Naive thymus-derived CD4-positive, alpha-beta T cell (primary cell): ENCODE data around the gene COL4A5. TPM values are rescaled to one million over a fixed set of nuclear protein-coding genes. Genes with fewer than 3 reads are reported as not detected.

Experiments
- ATAC-seq: fragments of 150-1000 bp; cut with Tn5 transposase; 2 replicates; pipeline ENCODE4 v1.10.0; 2021; ENCODE audit warnings: mild to moderate bottlenecking, moderate library complexity
- CTCF ChIA-PET: fragments of 350-600 bp; sonication (Branson Sonifier 250); formaldehyde crosslinking; loops from one replicate; lab custom pipeline; 2021; ENCODE audit warnings: antibody characterized with exemption; lab: Charles Lee
- POLR2A ChIA-PET: fragments of 350-600 bp; sonication (Branson Sonifier 250); formaldehyde crosslinking; loops from one replicate; lab custom pipeline; 2021; ENCODE audit warnings: antibody characterized with exemption, inconsistent platforms; lab: Charles Lee
- DNase-seq, 9 donors: peaks; one replicate each; pipeline versions ENCODE4 v3.0.0 to v3.0.0-alpha.2; 2020 to 2022; ENCODE audit warnings: mixed read lengths in 1 of 9
- H3K27ac ChIP-seq: one replicate; pipeline ENCODE4 v1.7.0; 2013; ENCODE audit warnings: mild to moderate bottlenecking, low read depth, low read length, moderate library complexity
- H3K27me3 ChIP-seq, 2 donors: one replicate each; pipeline ENCODE4 v1.7.0; 2013; ENCODE audit warnings: low read length in 2 of 2, mild to moderate bottlenecking in 2 of 2, moderate library complexity in 2 of 2; ENCODE audit not compliant: control insufficient read depth in 2 of 2, insufficient read depth in 2 of 2
- H3K36me3 ChIP-seq, 3 experiments: 1 replicate in 2 of 3; 2 replicates in 1 of 3; pipeline ENCODE4 v1.7.0; 2013; ENCODE audit warnings: low read length in 3 of 3, mild to moderate bottlenecking in 3 of 3, moderate library complexity in 1 of 3; ENCODE audit not compliant: insufficient read depth in 3 of 3, control insufficient read depth in 2 of 3
- H3K4me1 ChIP-seq, 2 donors: one replicate each; pipeline ENCODE4 v1.7.0; 2013; ENCODE audit warnings: low read length in 2 of 2, mild to moderate bottlenecking in 2 of 2, moderate library complexity in 1 of 2; ENCODE audit not compliant: control insufficient read depth in 2 of 2, insufficient read depth in 2 of 2
- H3K4me3 ChIP-seq: 2 replicates; pipeline ENCODE4 v1.7.0; 2013; ENCODE audit warnings: mild to moderate bottlenecking, low read length
- H3K9me3 ChIP-seq, 3 experiments: 1 replicate in 2 of 3; 2 replicates in 1 of 3; pipeline ENCODE4 v1.7.0; 2013; ENCODE audit warnings: low read length in 3 of 3; ENCODE audit not compliant: control insufficient read depth in 2 of 3
- H3K27ac Mint-ChIP-seq, 9 donors: one replicate each; pipeline ENCODE4 v1.8.0; 2020 to 2022; ENCODE audit warnings: mixed read lengths in 9 of 9, mild to moderate bottlenecking in 8 of 9, moderate library complexity in 5 of 9, inconsistent platforms in 2 of 9
- H3K27me3 Mint-ChIP-seq, 5 donors: one replicate each; pipeline ENCODE4 v1.8.0; 2021 to 2022; ENCODE audit warnings: mixed read lengths in 5 of 5, mild to moderate bottlenecking in 1 of 5
- H3K36me3 Mint-ChIP-seq, 5 donors: one replicate each; pipeline ENCODE4 v1.8.0; 2020 to 2022; ENCODE audit warnings: mixed read lengths in 5 of 5, mild to moderate bottlenecking in 3 of 5, inconsistent platforms in 1 of 5
- H3K4me1 Mint-ChIP-seq, 7 donors: one replicate each; pipeline ENCODE4 v1.8.0; 2020 to 2022; ENCODE audit warnings: mixed read lengths in 7 of 7, mild to moderate bottlenecking in 3 of 7, inconsistent platforms in 1 of 7
- H3K4me3 Mint-ChIP-seq, 10 donors: one replicate each; pipeline ENCODE4 v1.8.0; 2020 to 2022; ENCODE audit warnings: mild to moderate bottlenecking in 10 of 10, mixed read lengths in 10 of 10, moderate library complexity in 6 of 10, inconsistent platforms in 2 of 10
- H3K9me3 Mint-ChIP-seq, 11 donors: one replicate each; pipeline ENCODE4 v1.8.0; 2020 to 2022; ENCODE audit warnings: mixed read lengths in 11 of 11, mild to moderate bottlenecking in 4 of 11, inconsistent platforms in 1 of 11, moderate library complexity in 1 of 11
- intact Hi-C, 2 donors: fragments of 100-400 bp; cut with micrococcal nuclease; formaldehyde crosslinking; loops; one replicate each; pipeline ENCODE4 v1.15.1; 2023
- polyA plus RNA-seq, 2 donors: library from polyadenylated mRNA; unstranded; fragments of 300-500 nt; fragmentation: Illumina TruSeq; gene quantifications; one replicate each; pipeline ENCODE4 v1.2.3, GENCODE V29; 2021
- total RNA-seq, 6 experiments: library from RNA in 5 of 6; stranded (reverse) in 5 of 6; gene quantifications; 1 replicate in 5 of 6; 2 replicates in 1 of 6; pipeline ENCODE4 v1.2.3 and lab custom pipeline; 2021 to 2026

Gene COL4A5
- total and polyA plus RNA-seq, 7 experiments from 2014 or later = not detected

DNA sequence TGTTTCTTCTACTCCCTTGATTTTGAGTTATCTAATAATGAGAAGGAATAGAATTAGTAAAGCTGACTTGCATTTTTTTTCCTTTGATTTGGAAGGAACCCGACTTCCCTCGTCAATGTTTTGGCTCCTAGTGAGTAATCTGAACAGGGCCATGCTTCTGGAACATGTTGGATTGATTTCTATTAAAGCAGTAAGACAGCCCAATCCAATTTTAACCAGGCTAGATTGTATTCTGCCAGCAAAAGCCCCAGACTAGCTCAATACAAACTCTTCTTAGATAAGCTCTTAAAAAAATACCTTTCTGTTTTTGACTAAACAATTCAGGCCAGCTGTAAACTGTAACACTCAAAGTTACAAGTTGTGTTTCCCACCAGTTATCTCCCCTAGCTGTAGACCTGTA, 170.5 kb downstream of the COL4A5 start:
- no peaks in the 10 kb centered on the region for H3K27me3 Mint-ChIP-seq
- ATAC-seq = no peak
- no peaks in the 10 kb centered on the region for H3K4me1 Mint-ChIP-seq
- no peaks in the 10 kb centered on the region for H3K4me1 ChIP-seq
- no peaks in the 10 kb centered on the region for H3K9me3 ChIP-seq
- no peak for DNase-seq
- H3K36me3 ChIP-seq = no peaks in the 10 kb centered on the region
- H3K4me3 Mint-ChIP-seq = no peak overlapping the region
- intact Hi-C loops = no loop called here
- POLR2A ChIA-PET = no interaction called here
- H3K9me3 Mint-ChIP-seq = peaks cover 0 to 5% (median 0%) of the 10 kb centered on the region in 11 donors
- no peaks in the 10 kb centered on the region for H3K36me3 Mint-ChIP-seq
- no peak overlapping the region for H3K27ac ChIP-seq
- H3K27me3 ChIP-seq = no peaks in the 10 kb centered on the region
- H3K27ac Mint-ChIP-seq = no peak overlapping the region
- no peak overlapping the region for H3K4me3 ChIP-seq
- CTCF ChIA-PET = no interaction called here

- no peak overlapping the region for H3K27ac ChIP-seq
- no peak overlapping the region for H3K27ac Mint-ChIP-seq
- H3K9me3 Mint-ChIP-seq = peaks cover 0 to 5% (median 0%) of the 10 kb centered on the region in 11 donors
- H3K36me3 ChIP-seq = no peaks in the 10 kb centered on the region
- intact Hi-C loops = no loop called here
- no peak overlapping the region for H3K4me3 ChIP-seq
- ChIA-PET POLR2A (no interaction called here), CTCF (no interaction called here)
- H3K36me3 Mint-ChIP-seq = no peaks in the 10 kb centered on the region
- H3K4me3 Mint-ChIP-seq = no peak overlapping the region
- H3K9me3 ChIP-seq = no peaks in the 10 kb centered on the region
- DNase-seq = no peak
- no peaks in the 10 kb centered on the region for H3K4me1 ChIP-seq
- no peaks in the 10 kb centered on the region for H3K27me3 ChIP-seq
- H3K4me1 Mint-ChIP-seq = no peaks in the 10 kb centered on the region
- ATAC-seq = no peak
- H3K27me3 Mint-ChIP-seq = no peaks in the 10 kb centered on the region
Observed at GRCh38 chrX:108614616-108615015, 175.0 kb downstream of the COL4A5 start.

DNA sequence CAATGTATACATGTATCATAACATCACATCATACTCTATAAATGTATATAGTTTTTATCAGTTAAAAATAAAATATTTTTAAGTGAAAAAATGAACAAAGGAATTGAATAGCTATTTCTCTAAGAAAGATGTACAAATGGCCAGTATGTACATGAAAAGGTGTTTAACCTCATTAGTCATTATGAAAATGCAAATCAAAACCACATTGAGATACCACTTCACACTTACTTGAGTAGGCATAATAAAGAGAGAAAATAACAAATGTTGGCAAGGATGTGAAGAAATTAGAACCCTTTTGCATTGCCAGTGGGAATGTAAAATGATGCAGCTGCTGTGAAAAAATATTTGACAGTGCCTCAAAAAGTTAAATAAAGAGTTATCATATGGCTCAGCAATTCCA, 201.2 kb downstream of the COL4A5 start:
- intact Hi-C loops = no loop called here
- Mint-ChIP-seq H3K27ac (no peak overlapping the region), H3K4me3 (no peak overlapping the region), H3K36me3 (no peaks in the 10 kb centered on the region), H3K9me3 (peaks cover 0 to 14% (median 3%) of the 10 kb centered on the region in 11 donors), H3K27me3 (no peaks in the 10 kb centered on the region), H3K4me1 (no peaks in the 10 kb centered on the region)
- H3K9me3 ChIP-seq = no peaks in the 10 kb centered on the region
- H3K36me3 ChIP-seq = no peaks in the 10 kb centered on the region
- ChIA-PET POLR2A (no interaction called here), CTCF (no interaction called here)
- ATAC-seq (no peak), DNase-seq (no peak)
- no peak overlapping the region for H3K4me3 ChIP-seq
- no peaks in the 10 kb centered on the region for H3K4me1 ChIP-seq
- H3K27me3 ChIP-seq = no peaks in the 10 kb centered on the region
- H3K27ac ChIP-seq = no peak overlapping the region

DNA sequence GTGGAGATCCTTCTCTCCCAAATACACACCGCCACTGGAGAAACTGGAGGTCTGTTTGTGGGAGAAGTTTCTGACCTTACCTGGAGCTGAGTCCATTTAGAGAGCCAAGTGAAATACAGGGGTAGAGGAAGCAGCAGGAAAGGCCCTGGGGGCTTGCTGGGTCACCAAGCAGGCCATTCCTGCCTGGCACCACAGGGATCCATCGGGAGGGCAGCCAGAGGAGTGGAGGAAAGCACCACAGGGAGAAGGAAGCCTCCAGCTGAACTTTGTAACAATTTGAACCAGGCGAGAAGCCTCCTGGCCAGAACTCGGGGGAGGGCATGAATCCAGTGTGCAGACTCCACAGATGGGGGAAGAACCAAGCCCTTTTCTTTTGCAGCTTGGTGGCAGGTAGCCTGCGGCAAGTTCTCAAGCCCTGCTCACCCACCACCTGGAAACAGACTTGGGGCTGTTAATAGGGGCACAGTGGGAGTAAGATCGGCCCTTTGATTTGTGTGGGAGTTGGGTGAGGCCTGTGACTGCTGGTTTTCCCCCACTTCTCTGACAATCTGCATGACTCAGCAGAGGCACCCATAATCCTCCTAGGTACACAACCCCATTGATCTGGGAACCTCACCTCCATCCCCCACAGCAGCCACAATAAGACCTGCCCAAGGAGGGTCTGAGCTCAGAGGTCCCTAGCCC, 202.1 kb downstream of the COL4A5 start:
- Histone ChIP-seq H3K4me1 (no peaks in the 10 kb centered on the region), H3K27me3 (no peaks in the 10 kb centered on the region), H3K36me3 (no peaks in the 10 kb centered on the region), H3K9me3 (no peaks in the 10 kb centered on the region), H3K4me3 (no peak overlapping the region), H3K27ac (no peak overlapping the region)
- Mint-ChIP-seq H3K4me1 (no peaks in the 10 kb centered on the region), H3K27ac (no peak overlapping the region), H3K36me3 (no peaks in the 10 kb centered on the region), H3K27me3 (no peaks in the 10 kb centered on the region), H3K4me3 (no peak overlapping the region), H3K9me3 (peaks cover 0 to 14% (median 3%) of the 10 kb centered on the region in 11 donors)
- DNase-seq = no peak
- POLR2A ChIA-PET = no interaction called here
- no peak for ATAC-seq
- intact Hi-C loops = no loop called here
- CTCF ChIA-PET = no interaction called here

DNA sequence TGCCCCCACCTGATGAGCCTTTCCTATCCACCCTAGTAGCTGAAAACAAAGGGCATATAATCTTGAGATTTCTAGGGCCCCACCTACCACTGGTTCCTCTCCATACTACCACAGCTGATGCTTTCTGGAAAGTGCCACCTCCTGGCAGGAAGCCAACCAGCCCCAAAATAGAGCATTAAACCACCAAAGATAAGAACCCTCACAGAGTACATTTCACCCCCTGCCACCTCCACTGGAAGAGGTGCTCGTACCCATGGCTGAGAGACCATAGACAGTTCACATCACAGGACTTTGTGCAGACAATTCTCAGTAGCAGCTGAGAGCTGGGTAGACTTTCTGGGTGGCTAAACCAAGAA, 202.6 kb downstream of the COL4A5 start:
- no peaks in the 10 kb centered on the region for H3K36me3 ChIP-seq
- Mint-ChIP-seq H3K4me1 (no peaks in the 10 kb centered on the region), H3K4me3 (no peak overlapping the region), H3K27me3 (no peaks in the 10 kb centered on the region), H3K27ac (no peak overlapping the region), H3K36me3 (no peaks in the 10 kb centered on the region), H3K9me3 (peaks cover 0 to 14% (median 3%) of the 10 kb centered on the region in 11 donors)
- intact Hi-C loops = no loop called here
- DNase-seq (no peak), ATAC-seq (no peak)
- ChIA-PET CTCF (no interaction called here), POLR2A (no interaction called here)
- no peaks in the 10 kb centered on the region for H3K27me3 ChIP-seq
- H3K4me1 ChIP-seq = no peaks in the 10 kb centered on the region
- no peaks in the 10 kb centered on the region for H3K9me3 ChIP-seq
- no peak overlapping the region for H3K27ac ChIP-seq
- no peak overlapping the region for H3K4me3 ChIP-seq

GRCh38 chrX:108664701-108665100, 225.1 kb downstream of the COL4A5 start:
- no peaks in the 10 kb centered on the region for H3K4me1 Mint-ChIP-seq
- no peaks in the 10 kb centered on the region for H3K36me3 ChIP-seq
- DNase-seq (no peak), ATAC-seq (no peak)
- ChIA-PET POLR2A (no interaction called here), CTCF (no interaction called here)
- no peak overlapping the region for H3K4me3 ChIP-seq
- H3K9me3 ChIP-seq = no peaks in the 10 kb centered on the region
- H3K4me1 ChIP-seq = no peaks in the 10 kb centered on the region
- no peaks in the 10 kb centered on the region for H3K9me3 Mint-ChIP-seq
- no peak overlapping the region for H3K27ac ChIP-seq
- H3K36me3 Mint-ChIP-seq = no peaks in the 10 kb centered on the region
- H3K4me3 Mint-ChIP-seq = no peak overlapping the region
- no peaks in the 10 kb centered on the region for H3K27me3 ChIP-seq
- H3K27me3 Mint-ChIP-seq = no peaks in the 10 kb centered on the region
- no peak overlapping the region for H3K27ac Mint-ChIP-seq
- intact Hi-C loops = no loop called here

DNA sequence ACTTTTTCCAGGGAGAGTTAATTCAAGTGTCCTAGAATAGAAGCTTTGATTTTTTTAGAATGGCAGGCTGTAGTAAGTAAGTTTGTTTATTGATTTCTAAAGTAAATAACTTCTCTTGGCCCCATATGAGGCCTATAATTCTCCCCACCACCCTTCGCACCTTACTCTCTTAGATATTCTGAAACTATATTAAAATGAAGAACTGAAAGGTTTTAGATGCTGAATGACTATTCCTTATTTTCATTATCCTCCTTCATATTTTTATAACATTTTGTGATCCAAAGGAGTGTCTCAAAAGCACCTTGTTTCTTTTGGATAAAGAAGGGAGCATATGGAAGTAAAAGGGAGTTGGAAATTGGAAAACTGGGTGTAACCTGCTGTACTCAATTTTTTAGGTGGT, 226.5 kb downstream of the COL4A5 start:
- CTCF ChIA-PET = no interaction called here
- no peaks in the 10 kb centered on the region for H3K9me3 Mint-ChIP-seq
- POLR2A ChIA-PET = no interaction called here

More for the DNA sequence above, 226.5 kb downstream of the COL4A5 start:
- no peak overlapping the region for H3K27ac Mint-ChIP-seq
- Histone ChIP-seq H3K4me3 (no peak overlapping the region), H3K4me1 (no peaks in the 10 kb centered on the region), H3K27me3 (no peaks in the 10 kb centered on the region), H3K9me3 (no peaks in the 10 kb centered on the region), H3K27ac (no peak overlapping the region), H3K36me3 (no peaks in the 10 kb centered on the region)
- ATAC-seq (no peak), DNase-seq (no peak)
- intact Hi-C loops = no loop called here
- H3K27me3 Mint-ChIP-seq = no peaks in the 10 kb centered on the region
- no peaks in the 10 kb centered on the region for H3K4me1 Mint-ChIP-seq
- no peak overlapping the region for H3K4me3 Mint-ChIP-seq
- no peaks in the 10 kb centered on the region for H3K36me3 Mint-ChIP-seq
